Naive thymus-derived CD4-positive, alpha-beta T cell (primary cell): Measurements from ENCODE around the gene COPG2. TPM values are rescaled to one million over a fixed set of nuclear protein-coding genes. Genes with fewer than 3 reads are reported as not detected.
"Not testable (repeated sequence)": the region's sequence is repeated elsewhere in the genome, so short reads cannot be mapped to it uniquely, and the experiment has no call there.

Source experiments
- ATAC-seq: fragments of 150-1000 bp; cut with Tn5 transposase; 2 replicates; pipeline ENCODE4 v1.10.0; 2021; ENCODE audit warnings: mild to moderate bottlenecking, moderate library complexity
- CTCF ChIA-PET: fragments of 350-600 bp; sonication (Branson Sonifier 250); formaldehyde crosslinking; loops from one replicate; lab custom pipeline; 2021; ENCODE audit warnings: antibody characterized with exemption; lab: Charles Lee
- POLR2A ChIA-PET: fragments of 350-600 bp; sonication (Branson Sonifier 250); formaldehyde crosslinking; loops from one replicate; lab custom pipeline; 2021; ENCODE audit warnings: antibody characterized with exemption, inconsistent platforms; lab: Charles Lee
- DNase-seq, 9 donors: peaks; one replicate each; pipeline versions ENCODE4 v3.0.0 to v3.0.0-alpha.2; 2020 to 2022; ENCODE audit warnings: mixed read lengths in 1 of 9
- H3K27ac ChIP-seq: one replicate; pipeline ENCODE4 v1.7.0; 2013; ENCODE audit warnings: mild to moderate bottlenecking, low read depth, low read length, moderate library complexity
- H3K27me3 ChIP-seq, 2 donors: one replicate each; pipeline ENCODE4 v1.7.0; 2013; ENCODE audit warnings: low read length in 2 of 2, mild to moderate bottlenecking in 2 of 2, moderate library complexity in 2 of 2; ENCODE audit not compliant: control insufficient read depth in 2 of 2, insufficient read depth in 2 of 2
- H3K36me3 ChIP-seq, 3 experiments: 1 replicate in 2 of 3; 2 replicates in 1 of 3; pipeline ENCODE4 v1.7.0; 2013; ENCODE audit warnings: low read length in 3 of 3, mild to moderate bottlenecking in 3 of 3, moderate library complexity in 1 of 3; ENCODE audit not compliant: insufficient read depth in 3 of 3, control insufficient read depth in 2 of 3
- H3K4me1 ChIP-seq, 2 donors: one replicate each; pipeline ENCODE4 v1.7.0; 2013; ENCODE audit warnings: low read length in 2 of 2, mild to moderate bottlenecking in 2 of 2, moderate library complexity in 1 of 2; ENCODE audit not compliant: control insufficient read depth in 2 of 2, insufficient read depth in 2 of 2
- H3K4me3 ChIP-seq: 2 replicates; pipeline ENCODE4 v1.7.0; 2013; ENCODE audit warnings: mild to moderate bottlenecking, low read length
- H3K9me3 ChIP-seq, 3 experiments: 1 replicate in 2 of 3; 2 replicates in 1 of 3; pipeline ENCODE4 v1.7.0; 2013; ENCODE audit warnings: low read length in 3 of 3; ENCODE audit not compliant: control insufficient read depth in 2 of 3
- H3K27ac Mint-ChIP-seq, 9 donors: one replicate each; pipeline ENCODE4 v1.8.0; 2020 to 2022; ENCODE audit warnings: mixed read lengths in 9 of 9, mild to moderate bottlenecking in 8 of 9, moderate library complexity in 5 of 9, inconsistent platforms in 2 of 9
- H3K27me3 Mint-ChIP-seq, 5 donors: one replicate each; pipeline ENCODE4 v1.8.0; 2021 to 2022; ENCODE audit warnings: mixed read lengths in 5 of 5, mild to moderate bottlenecking in 1 of 5
- H3K36me3 Mint-ChIP-seq, 5 donors: one replicate each; pipeline ENCODE4 v1.8.0; 2020 to 2022; ENCODE audit warnings: mixed read lengths in 5 of 5, mild to moderate bottlenecking in 3 of 5, inconsistent platforms in 1 of 5
- H3K4me1 Mint-ChIP-seq, 7 donors: one replicate each; pipeline ENCODE4 v1.8.0; 2020 to 2022; ENCODE audit warnings: mixed read lengths in 7 of 7, mild to moderate bottlenecking in 3 of 7, inconsistent platforms in 1 of 7
- H3K4me3 Mint-ChIP-seq, 10 donors: one replicate each; pipeline ENCODE4 v1.8.0; 2020 to 2022; ENCODE audit warnings: mild to moderate bottlenecking in 10 of 10, mixed read lengths in 10 of 10, moderate library complexity in 6 of 10, inconsistent platforms in 2 of 10
- H3K9me3 Mint-ChIP-seq, 11 donors: one replicate each; pipeline ENCODE4 v1.8.0; 2020 to 2022; ENCODE audit warnings: mixed read lengths in 11 of 11, mild to moderate bottlenecking in 4 of 11, inconsistent platforms in 1 of 11, moderate library complexity in 1 of 11
- intact Hi-C, 2 donors: fragments of 100-400 bp; cut with micrococcal nuclease; formaldehyde crosslinking; loops; one replicate each; pipeline ENCODE4 v1.15.1; 2023
- polyA plus RNA-seq, 2 donors: library from polyadenylated mRNA; unstranded; fragments of 300-500 nt; fragmentation: Illumina TruSeq; gene quantifications; one replicate each; pipeline ENCODE4 v1.2.3, GENCODE V29; 2021
- total RNA-seq, 6 experiments: library from RNA in 5 of 6; stranded (reverse) in 5 of 6; gene quantifications; 1 replicate in 5 of 6; 2 replicates in 1 of 6; pipeline ENCODE4 v1.2.3 and lab custom pipeline; 2021 to 2026

The COPG2 gene
- total and polyA plus RNA-seq, 7 experiments from 2014 or later = 2.6 to 12.4 (median 8.3) TPM

- POLR2A ChIA-PET = no interaction called here
- H3K36me3 Mint-ChIP-seq = no peaks in the 10 kb centered on the region
- H3K27ac Mint-ChIP-seq = no peak overlapping the region
- no peak overlapping the region for H3K4me3 ChIP-seq
- H3K9me3 ChIP-seq = no peaks in the 10 kb centered on the region
- H3K4me3 Mint-ChIP-seq = no peak overlapping the region
- H3K27me3 ChIP-seq = no peaks in the 10 kb centered on the region
- DNase-seq (no peak), ATAC-seq (no peak)
- no peak overlapping the region for H3K27ac ChIP-seq
- CTCF ChIA-PET = no interaction called here
- peaks cover 0 to 4% (median 0%) of the 10 kb centered on the region in 3 experiments for H3K36me3 ChIP-seq
- no peaks in the 10 kb centered on the region for H3K27me3 Mint-ChIP-seq
- H3K9me3 Mint-ChIP-seq = no peaks in the 10 kb centered on the region
- H3K4me1 ChIP-seq = no peaks in the 10 kb centered on the region
- intact Hi-C loops = no loop called here
- no peaks in the 10 kb centered on the region for H3K4me1 Mint-ChIP-seq
These were observed 147.1 kb downstream of the COPG2 start for GRCh38 chr7:130521258-130521951.

DNA sequence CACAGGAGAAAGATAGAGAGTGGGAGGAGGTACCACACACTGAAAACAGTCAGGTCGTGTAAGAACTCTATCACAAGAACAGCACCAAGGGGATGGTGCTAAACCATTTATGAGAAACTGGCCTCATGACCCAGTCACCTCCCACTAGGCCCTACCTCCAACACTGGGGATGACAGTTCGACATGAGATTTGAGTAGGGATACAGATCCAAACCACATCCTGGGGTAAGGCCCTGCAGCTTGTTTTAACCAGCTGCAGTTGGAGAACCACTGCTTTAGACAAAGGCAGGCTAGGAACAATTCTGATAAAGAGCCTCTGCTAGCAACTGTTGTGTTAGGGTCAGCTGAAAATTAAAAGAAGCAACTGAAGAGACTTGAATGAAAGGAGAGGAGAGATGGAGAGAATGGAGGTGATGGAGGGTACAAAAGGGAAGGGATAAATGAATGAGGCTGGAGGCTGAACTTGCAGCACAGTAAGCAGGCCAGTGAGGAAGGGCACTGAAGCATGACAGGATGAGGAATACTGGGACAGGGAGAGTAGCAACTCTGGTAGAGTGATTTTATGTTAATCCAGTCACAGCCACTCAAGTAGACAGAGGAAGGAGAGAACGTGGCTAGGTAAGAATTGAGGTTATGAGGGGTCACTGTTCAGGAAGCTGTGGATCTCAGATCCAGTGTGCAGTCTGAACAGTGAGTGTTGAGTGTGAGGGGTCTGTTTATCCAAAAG, 153.1 kb downstream of the COPG2 start:
- Histone ChIP-seq H3K4me3 (no peak overlapping the region), H3K27ac (no peak overlapping the region), H3K27me3 (no peaks in the 10 kb centered on the region), H3K36me3 (no peaks in the 10 kb centered on the region), H3K4me1 (no peaks in the 10 kb centered on the region), H3K9me3 (no peaks in the 10 kb centered on the region)
- POLR2A ChIA-PET = no interaction called here
- intact Hi-C loops = no loop called here
- no peaks in the 10 kb centered on the region for H3K4me1 Mint-ChIP-seq
- DNase-seq (no peak), ATAC-seq (no peak)
- no peak overlapping the region for H3K27ac Mint-ChIP-seq
- H3K36me3 Mint-ChIP-seq = no peaks in the 10 kb centered on the region
- H3K4me3 Mint-ChIP-seq = no peak overlapping the region
- CTCF ChIA-PET = no interaction called here
- no peaks in the 10 kb centered on the region for H3K9me3 Mint-ChIP-seq
- H3K27me3 Mint-ChIP-seq = no peaks in the 10 kb centered on the region

GRCh38 chr7:130513447-130513846, 155.1 kb downstream of the COPG2 start:
- Mint-ChIP-seq H3K27ac (no peak overlapping the region), H3K9me3 (no peaks in the 10 kb centered on the region), H3K36me3 (peaks cover 0 to 3% (median 0%) of the 10 kb centered on the region in 5 donors), H3K27me3 (no peaks in the 10 kb centered on the region), H3K4me1 (no peaks in the 10 kb centered on the region), H3K4me3 (no peak overlapping the region)
- no peak for DNase-seq
- ChIA-PET POLR2A (no interaction called here), CTCF (no interaction called here)
- no peak overlapping the region for H3K4me3 ChIP-seq
- no peaks in the 10 kb centered on the region for H3K9me3 ChIP-seq
- no peak overlapping the region for H3K27ac ChIP-seq
- H3K27me3 ChIP-seq = no peaks in the 10 kb centered on the region
- intact Hi-C loops = no loop called here
- no peaks in the 10 kb centered on the region for H3K36me3 ChIP-seq
- no peak for ATAC-seq
- H3K4me1 ChIP-seq = no peaks in the 10 kb centered on the region

- CTCF ChIA-PET = interaction anchor here (0.5 kb wide), 1 partner anchor 862 kb away, joined by 4 read pairs; no protein-coding TSS in a partner anchor
- POLR2A ChIA-PET, H3K27me3 Mint-ChIP-seq, H3K36me3 ChIP-seq, H3K9me3 Mint-ChIP-seq, ATAC-seq, H3K27ac Mint-ChIP-seq, intact Hi-C loops, H3K4me1 ChIP-seq, H3K4me3 Mint-ChIP-seq, H3K9me3 ChIP-seq, H3K4me3 ChIP-seq, H3K4me1 Mint-ChIP-seq, H3K27me3 ChIP-seq, DNase-seq, H3K27ac ChIP-seq: not testable (repeated sequence)
- peaks cover 0 to 16% (median 8%) of the 10 kb centered on the region in 5 donors for H3K36me3 Mint-ChIP-seq
These were observed 156.5 kb downstream of the COPG2 start for GRCh38 chr7:130512038-130512437.

- H3K36me3 Mint-ChIP-seq = peaks cover 2 to 41% (median 18%) of the 10 kb centered on the region in 5 donors
- Histone ChIP-seq H3K27ac (no peak overlapping the region), H3K36me3 (peaks cover 0 to 23% (median 9%) of the 10 kb centered on the region in 3 experiments), H3K4me1 (no peaks in the 10 kb centered on the region), H3K9me3 (no peaks in the 10 kb centered on the region), H3K27me3 (no peaks in the 10 kb centered on the region), H3K4me3 (no peak overlapping the region)
- H3K4me1 Mint-ChIP-seq = no peaks in the 10 kb centered on the region
- DNase-seq = no peak
- no peaks in the 10 kb centered on the region for H3K27me3 Mint-ChIP-seq
- ATAC-seq = no peak
- no peak overlapping the region for H3K4me3 Mint-ChIP-seq
- ChIA-PET POLR2A (no interaction called here), CTCF (no interaction called here)
- H3K27ac Mint-ChIP-seq = no peak overlapping the region
- intact Hi-C loops = no loop called here
- no peaks in the 10 kb centered on the region for H3K9me3 Mint-ChIP-seq
These were observed 162.2 kb downstream of the COPG2 start for GRCh38 chr7:130506358-130506757.

DNA sequence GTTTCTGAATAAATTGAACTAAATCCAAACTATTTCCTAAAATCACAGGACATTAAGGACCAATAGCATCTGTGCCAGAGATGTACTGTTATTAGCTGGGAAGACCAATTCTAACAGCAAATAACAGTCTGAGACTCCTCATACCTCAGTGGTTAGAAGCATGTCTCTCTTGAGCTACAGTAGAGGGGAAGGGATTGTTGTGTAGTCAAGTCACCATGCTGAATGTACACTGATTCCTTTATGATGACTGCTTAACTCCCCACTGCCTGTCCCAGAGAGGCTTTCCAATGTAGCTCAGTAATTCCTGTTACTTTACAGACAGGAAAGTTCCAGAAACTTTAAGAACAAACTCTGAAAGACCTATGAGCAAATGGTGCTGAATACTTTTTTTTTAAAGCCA, 162.8 kb downstream of the COPG2 start:
- no peak overlapping the region for H3K4me3 ChIP-seq
- no peaks in the 10 kb centered on the region for H3K27me3 ChIP-seq
- no peaks in the 10 kb centered on the region for H3K4me1 Mint-ChIP-seq
- no peaks in the 10 kb centered on the region for H3K9me3 ChIP-seq
- ChIA-PET POLR2A (no interaction called here), CTCF (no interaction called here)
- no peak overlapping the region for H3K27ac ChIP-seq
- no peaks in the 10 kb centered on the region for H3K9me3 Mint-ChIP-seq
- DNase-seq = no peak
- intact Hi-C loops = no loop called here
- no peaks in the 10 kb centered on the region for H3K4me1 ChIP-seq
- no peak overlapping the region for H3K4me3 Mint-ChIP-seq
- H3K36me3 Mint-ChIP-seq = peaks cover 2 to 47% (median 18%) of the 10 kb centered on the region in 5 donors
- H3K36me3 ChIP-seq = peaks cover 0 to 26% (median 9%) of the 10 kb centered on the region in 3 experiments
- no peak overlapping the region for H3K27ac Mint-ChIP-seq
- ATAC-seq = no peak
- H3K27me3 Mint-ChIP-seq = no peaks in the 10 kb centered on the region

DNA sequence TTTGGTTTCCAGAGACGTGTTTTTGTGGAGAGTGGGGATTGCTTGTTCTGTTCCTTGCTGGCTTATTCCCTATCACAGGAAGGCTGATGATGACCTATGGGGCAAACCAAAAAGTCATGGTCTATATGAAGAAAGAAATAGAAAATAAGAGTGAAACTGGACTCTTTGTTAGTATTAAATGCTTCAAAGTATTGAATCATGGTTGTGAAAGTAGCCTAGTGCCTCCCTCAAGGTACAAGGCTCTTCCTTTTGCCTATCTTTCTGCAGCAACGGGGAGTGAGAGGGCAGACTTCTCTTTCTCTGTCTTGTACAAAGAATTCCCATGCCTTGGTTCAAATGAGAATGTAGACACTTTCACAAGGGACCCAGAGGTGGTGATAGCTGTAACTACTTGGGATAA, 167.6 kb downstream of the COPG2 start:
- intact Hi-C loops = no loop called here
- no peak overlapping the region for H3K27ac Mint-ChIP-seq
- CTCF ChIA-PET = no interaction called here
- peaks cover 2 to 53% (median 9%) of the 10 kb centered on the region in 5 donors for H3K36me3 Mint-ChIP-seq
- H3K27me3 ChIP-seq = no peaks in the 10 kb centered on the region
- H3K4me3 Mint-ChIP-seq = no peak overlapping the region
- no peaks in the 10 kb centered on the region for H3K4me1 ChIP-seq
- H3K9me3 Mint-ChIP-seq = no peaks in the 10 kb centered on the region
- H3K36me3 ChIP-seq = peaks cover 0 to 18% (median 0%) of the 10 kb centered on the region in 3 experiments
- no peak for ATAC-seq
- no peak for DNase-seq
- no peaks in the 10 kb centered on the region for H3K4me1 Mint-ChIP-seq
- H3K27ac ChIP-seq = no peak overlapping the region
- H3K9me3 ChIP-seq = no peaks in the 10 kb centered on the region
- POLR2A ChIA-PET = no interaction called here
- H3K27me3 Mint-ChIP-seq = no peaks in the 10 kb centered on the region
- no peak overlapping the region for H3K4me3 ChIP-seq
